Measurements from ENCODE around the gene RAB15. TPM values are rescaled to one million over a fixed set of nuclear protein-coding genes. Genes with fewer than 3 reads are reported as not detected.

RAB15 gene
- total RNA-seq, 1 experiment from 2014 or later = 3.3 TPM

DNA sequence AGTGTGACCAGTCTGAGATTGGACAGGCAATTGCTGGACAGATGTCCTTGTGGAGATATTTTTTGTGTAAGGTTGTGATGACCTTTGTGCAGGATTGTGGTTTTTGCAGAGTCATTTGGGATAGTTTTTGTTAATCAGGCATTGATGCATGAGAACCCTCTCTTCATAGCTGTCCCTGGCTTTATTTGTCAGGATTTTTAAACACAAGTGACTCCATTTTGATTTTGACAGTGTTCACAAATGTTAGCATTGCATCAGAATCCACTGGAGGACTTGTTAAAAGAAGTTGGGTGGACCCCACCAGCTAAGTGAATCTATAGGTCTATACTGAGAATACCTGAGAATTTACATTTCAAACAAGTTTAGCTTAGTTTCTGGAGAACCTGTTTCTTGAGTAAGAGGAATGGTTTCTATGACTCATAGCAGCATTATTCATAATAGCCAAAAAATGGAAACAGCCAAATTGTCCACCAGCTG lies 26.4 kb upstream of the RAB15 start:
- H3K79me2 ChIP-seq (ENCODE audit: insufficient read depth, low read length) = peaks cover 61% of the 10 kb centered on the region
- H3K4me2 ChIP-seq (ENCODE audit: low read length) = peak overlapping the region; percentile 17; the same call in 1 of the 2 replicates
- intact Hi-C loops (cut with micrococcal nuclease) = no loop called here
- no TSS peak for BruUV-seq (replicated peaks)
- ChIA-PET RAD21 (ENCODE audit: low non-redundant PET in 1 of 2, low total read pairs in 2 of 2, uncharacterized antibody in 2 of 2, unreplicated experiment in 2 of 2) (interaction anchor here in 1 of 2 experiments (0.5 kb wide), 1 partner anchor 563 kb away, joined by 3 read pairs; no protein-coding TSS in a partner anchor), POLR2A (no interaction called here), CTCF (interaction anchor here (2.1 kb wide), 1 partner anchor 12 kb away, joined by 9 read pairs; the partner anchor contains the start of gene FNTB)
- ATAC-seq (no peak), DNase-seq (ENCODE audit: low read depth, low spot score) (no peak)
- no peaks in the 10 kb centered on the region for H3K9me3 ChIP-seq (ENCODE audit: control insufficient read depth in 1 of 2, insufficient read depth in 1 of 2, low read depth in 1 of 2, low read length in 2 of 2)
- H4K20me1 ChIP-seq (ENCODE audit: insufficient read depth) = no peaks in the 10 kb centered on the region
- no peaks in the 10 kb centered on the region for H3K36me3 ChIP-seq (ENCODE audit: control insufficient read depth in 1 of 2, insufficient read depth in 2 of 2, low read length in 2 of 2)
- H3K4me1 ChIP-seq (ENCODE audit: control insufficient read depth in 1 of 2, insufficient read depth in 2 of 2, low read length in 2 of 2) = peaks cover 4 to 16% of the 10 kb centered on the region in 2 experiments; a peak in 2 of 4 replicates
- no peaks in the 10 kb centered on the region for H3K9me2 ChIP-seq (ENCODE audit: insufficient read depth)
- TF ChIP-seq FOSL1 (IDR thresholded peaks at IDR 0.05; ENCODE audit: low read depth) = peak; percentile 57
- TF ChIP-seq CEBPB (IDR thresholded peaks at IDR 0.05; ENCODE audit: low read depth) = 0 out of 2 replicates have a peak, but pooled peaks have one; percentile 17
- TF ChIP-seq JUND (IDR thresholded peaks at IDR 0.05) = 0 out of 2 replicates have a peak, but pooled peaks have one; percentile 31
- TF ChIP-seq SIN3A (IDR thresholded peaks at IDR 0.05; ENCODE audit: low read depth) = no peak
- H3K9ac ChIP-seq (ENCODE audit: low read length) = no peak overlapping the region
- H3K4me3 ChIP-seq (replicated peaks in 1 of 2; ENCODE audit: low read depth in 1 of 2, low read length in 2 of 2) = no peak overlapping the region
- H2AFZ ChIP-seq (ENCODE audit: low read depth, low read length, poor library complexity, severe bottlenecking) = no peak overlapping the region
- no peak overlapping the region for H3K27ac ChIP-seq (ENCODE audit: low read depth, low read length)
- no peaks in the 10 kb centered on the region for H3K27me3 ChIP-seq (ENCODE audit: insufficient read depth, low read length)

DNA sequence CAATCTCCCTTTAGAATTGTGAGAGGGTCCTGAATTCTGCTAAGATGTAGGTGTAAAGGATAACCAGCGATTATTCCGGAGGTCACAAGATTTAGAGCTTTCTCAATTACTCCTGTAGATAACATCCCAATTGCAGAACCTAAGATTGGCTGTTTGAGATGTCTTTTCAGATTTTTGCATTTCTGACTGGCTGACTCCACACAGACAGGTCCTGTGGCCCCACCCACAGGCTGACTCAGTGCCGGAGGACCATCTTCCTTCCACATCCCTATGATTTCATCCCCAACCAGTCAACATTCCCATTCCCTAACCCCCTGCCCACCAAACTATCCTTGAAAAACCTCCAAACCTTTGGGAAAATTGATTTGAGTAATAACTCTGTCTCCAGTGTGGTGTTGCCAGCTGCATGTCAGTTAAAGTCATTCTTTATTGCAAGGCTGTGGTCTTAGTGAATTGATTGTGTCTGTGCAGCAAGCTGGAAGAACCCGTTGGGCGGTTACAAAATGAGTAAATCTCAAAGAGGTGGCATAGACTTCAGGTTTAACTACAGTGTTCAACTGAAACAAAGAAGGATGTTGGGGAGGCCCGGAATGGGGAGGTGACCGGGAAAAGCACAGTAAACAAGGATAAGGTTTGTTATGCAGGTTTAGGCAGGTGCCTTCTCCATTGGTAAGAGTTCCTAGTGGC lies 25.1 kb upstream of the RAB15 start:
- intact Hi-C loops (cut with micrococcal nuclease) = no loop called here
- H3K27me3 ChIP-seq (ENCODE audit: insufficient read depth, low read length) = no peaks in the 10 kb centered on the region
- TF ChIP-seq FOSL1 (IDR thresholded peaks at IDR 0.05; ENCODE audit: low read depth) = no peak
- TF ChIP-seq YY1 (IDR thresholded peaks at IDR 0.05; ENCODE audit: extremely low read depth, insufficient replicate concordance, low read depth, low read length) = no peak
- no peak for TF ChIP-seq TCF7L2 (IDR thresholded peaks at IDR 0.05; ENCODE audit: borderline replicate concordance, extremely low read depth, insufficient read depth, insufficient read length)
- TF ChIP-seq ZFX (IDR thresholded peaks at IDR 0.05) = no peak
- TF ChIP-seq, protein P1, sequence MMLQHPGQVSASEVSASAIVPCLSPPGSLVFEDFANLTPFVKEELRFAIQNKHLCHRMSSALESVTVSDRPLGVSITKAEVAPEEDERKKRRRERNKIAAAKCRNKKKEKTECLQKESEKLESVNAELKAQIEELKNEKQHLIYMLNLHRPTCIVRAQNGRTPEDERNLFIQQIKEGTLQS (IDR thresholded peaks at IDR 0.05) = no peak
- ChIA-PET POLR2A (no interaction called here), RAD21 (ENCODE audit: low non-redundant PET in 1 of 2, low total read pairs in 2 of 2, uncharacterized antibody in 2 of 2, unreplicated experiment in 2 of 2) (no interaction called here), CTCF (interaction anchor here (2.1 kb wide), 1 partner anchor 10 kb away, joined by 9 read pairs; the partner anchor contains the start of gene FNTB)
- no peak overlapping the region for H3K9ac ChIP-seq (ENCODE audit: low read length)
- H3K9me2 ChIP-seq (ENCODE audit: insufficient read depth) = no peaks in the 10 kb centered on the region
- BruUV-seq (replicated peaks) = no TSS peak
- DNase-seq (ENCODE audit: low read depth, low spot score) (no peak), ATAC-seq (peak; percentile 47)
- no peaks in the 10 kb centered on the region for H3K9me3 ChIP-seq (ENCODE audit: control insufficient read depth in 1 of 2, insufficient read depth in 1 of 2, low read depth in 1 of 2, low read length in 2 of 2)
- H3K4me3 ChIP-seq (replicated peaks in 1 of 2; ENCODE audit: low read depth in 1 of 2, low read length in 2 of 2) = no peak overlapping the region
- H2AFZ ChIP-seq (ENCODE audit: low read depth, low read length, poor library complexity, severe bottlenecking) = no peak overlapping the region
- H3K36me3 ChIP-seq (ENCODE audit: control insufficient read depth in 1 of 2, insufficient read depth in 2 of 2, low read length in 2 of 2) = no peaks in the 10 kb centered on the region
- no peak overlapping the region for H3K27ac ChIP-seq (ENCODE audit: low read depth, low read length)
- H3K79me2 ChIP-seq (ENCODE audit: insufficient read depth, low read length) = peaks cover 73% of the 10 kb centered on the region
- no peak overlapping the region for H3K4me2 ChIP-seq (ENCODE audit: low read length)
- peaks cover 4 to 16% of the 10 kb centered on the region in 2 experiments; a peak in 2 of 4 replicates for H3K4me1 ChIP-seq (ENCODE audit: control insufficient read depth in 1 of 2, insufficient read depth in 2 of 2, low read length in 2 of 2)
- H4K20me1 ChIP-seq (ENCODE audit: insufficient read depth) = no peaks in the 10 kb centered on the region
